SK-N-MC (cell line): ENCODE data around the gene GRP.

Experiments used
- EZH2 ChIP-seq: fragments of 200-600 bp; sonication (generic); IDR thresholded peaks from one replicate; pipeline ENCODE4 v1.6.1; 2017; ENCODE audit warnings: antibody characterized with exemption
- POLR2AphosphoS5 ChIP-seq: IDR thresholded peaks from 2 replicates; pipeline ENCODE4 v1.6.1; 2012; ENCODE audit warnings: mild to moderate bottlenecking, low read depth, low read length, borderline replicate concordance

- no peak for TF ChIP-seq EZH2
- TF ChIP-seq POLR2AphosphoS5: no peak; the same call in 1 of the 2 replicates
Observed at GRCh38 chr18:59233017-59233410, 13.1 kb downstream of the GRP start.
